Stomach (tissue), 4 donors: Measurements from ENCODE around the gene ARL2.

ENCODE experiments used
- CTCF ChIP-seq, 7 experiments: fragments of 450-650 bp in 4 of 7; fragments of 200-600 bp in 3 of 7; sonication (generic) in 3 of 7; IDR thresholded peaks; one replicate each; pipeline ENCODE4 v1.5.1; 2016 to 2019; ENCODE audit warnings: antibody characterized with exemption in 7 of 7, control low read depth in 2 of 7, mild to moderate bottlenecking in 1 of 7
- POLR2AphosphoS5 ChIP-seq, 3 donors: sonication (generic); formaldehyde crosslinking; IDR thresholded peaks; one replicate each; pipeline ENCODE4 v1.6.1; 2016; ENCODE audit warnings: antibody characterized with exemption in 3 of 3

GRCh38 chr11:64994318-64994717 lies 19.6 kb upstream of the ARL2 start:
- no peak for TF ChIP-seq CTCF (IDR thresholded peaks at IDR 0.05)
- no peak for TF ChIP-seq POLR2AphosphoS5 (IDR thresholded peaks at IDR 0.05)
